Thoracic aorta (tissue), 2 donors: ENCODE data around the gene TNRC6A. TPM values are rescaled to one million over a fixed set of nuclear protein-coding genes. Genes with fewer than 3 reads are reported as not detected.
A peak's percentile ranks its signal among the peaks of the same experiment; 100 is the strongest.

Experiments used
- ATAC-seq: fragments of 150-250 bp; one replicate; pipeline ENCODE4 v1.8.0; 2017; ENCODE audit warnings: low read depth; ENCODE audit not compliant: insufficient number of reproducible peaks, low FRiP score
- DNase-seq: peaks from one replicate; pipeline ENCODE4 v3.0.0-alpha.2; 2020; ENCODE audit warnings: low spot score
- H3K27ac ChIP-seq, 2 donors: fragments of 200-600 bp; sonication (generic); 1 replicate in 1 of 2; 2 replicates in 1 of 2; pipeline ENCODE4 v1.5.1; 2016; ENCODE audit warnings: mild to moderate bottlenecking in 2 of 2, moderate library complexity in 2 of 2
- H3K27me3 ChIP-seq: fragments of 200-600 bp; sonication (generic); replicated peaks from 2 replicates; pipeline ENCODE4 v1.6.0; 2016; ENCODE audit warnings: mild to moderate bottlenecking; ENCODE audit not compliant: insufficient read depth
- H3K36me3 ChIP-seq: fragments of 200-600 bp; sonication (generic); one replicate; pipeline ENCODE4 v1.5.1; 2016
- H3K4me1 ChIP-seq, 2 donors: fragments of 200-600 bp; sonication (generic); 1 replicate in 1 of 2; 2 replicates in 1 of 2; pipeline versions ENCODE4 v1.5.1 to v1.6.0; 2016; ENCODE audit warnings: low read depth in 2 of 2, mild to moderate bottlenecking in 1 of 2; ENCODE audit not compliant: control insufficient read depth in 1 of 2
- H3K4me3 ChIP-seq: fragments of 200-600 bp; sonication (generic); 2 replicates; pipeline ENCODE4 v1.5.1; 2016; ENCODE audit warnings: mild to moderate bottlenecking
- H3K9me3 ChIP-seq: fragments of 200-600 bp; sonication (generic); 2 replicates; pipeline ENCODE4 v1.5.1; 2016
- total RNA-seq, 2 donors: library from RNA; depleted of rRNA; stranded (reverse); fragments of >200 nt; gene quantifications; one replicate each; pipeline versions ENCODE4 v1.1.0 to v1.2.3, GENCODE V29; 2016
- TF ChIP-seq, protein P1 (sequence below): fragments of 200-600 bp; sonication (generic); IDR thresholded peaks from one replicate; pipeline ENCODE4 v1.5.1; 2019; ENCODE audit warnings: antibody characterized with exemption

The TNRC6A gene
- total RNA-seq, 2 donors from 2014 or later: 45.6 to 85.4 TPM

DNA sequence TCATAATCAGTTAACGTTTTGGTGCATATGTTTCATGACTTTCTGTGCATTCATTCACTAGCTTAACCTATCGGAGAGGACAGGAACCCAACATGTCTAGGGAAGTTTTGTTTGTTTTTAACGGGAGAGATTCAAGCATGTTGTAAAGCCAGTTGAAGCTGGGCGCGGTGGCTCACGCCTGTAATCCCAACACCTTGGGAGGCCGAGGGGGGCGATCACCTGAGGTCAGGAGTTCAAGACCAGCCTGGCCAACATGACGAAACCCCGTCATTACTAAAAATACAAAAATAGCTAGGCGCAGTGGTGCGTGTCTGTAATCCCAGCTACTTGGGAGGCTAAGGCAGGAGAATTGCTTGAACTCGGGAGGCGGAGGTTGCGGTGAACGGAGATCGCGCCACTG is 1.4 kb upstream of the TNRC6A start:
- Histone ChIP-seq H3K36me3 (no peaks in the 10 kb centered on the region), H3K9me3 (no peaks in the 10 kb centered on the region), H3K4me1 (peaks cover 24 to 52% of the 10 kb centered on the region in 2 donors), H3K27me3 (no peaks in the 10 kb centered on the region), H3K4me3 (no peak overlapping the region), H3K27ac (no peak overlapping the region)
- DNase-seq: no peak
- TF ChIP-seq, protein P1, sequence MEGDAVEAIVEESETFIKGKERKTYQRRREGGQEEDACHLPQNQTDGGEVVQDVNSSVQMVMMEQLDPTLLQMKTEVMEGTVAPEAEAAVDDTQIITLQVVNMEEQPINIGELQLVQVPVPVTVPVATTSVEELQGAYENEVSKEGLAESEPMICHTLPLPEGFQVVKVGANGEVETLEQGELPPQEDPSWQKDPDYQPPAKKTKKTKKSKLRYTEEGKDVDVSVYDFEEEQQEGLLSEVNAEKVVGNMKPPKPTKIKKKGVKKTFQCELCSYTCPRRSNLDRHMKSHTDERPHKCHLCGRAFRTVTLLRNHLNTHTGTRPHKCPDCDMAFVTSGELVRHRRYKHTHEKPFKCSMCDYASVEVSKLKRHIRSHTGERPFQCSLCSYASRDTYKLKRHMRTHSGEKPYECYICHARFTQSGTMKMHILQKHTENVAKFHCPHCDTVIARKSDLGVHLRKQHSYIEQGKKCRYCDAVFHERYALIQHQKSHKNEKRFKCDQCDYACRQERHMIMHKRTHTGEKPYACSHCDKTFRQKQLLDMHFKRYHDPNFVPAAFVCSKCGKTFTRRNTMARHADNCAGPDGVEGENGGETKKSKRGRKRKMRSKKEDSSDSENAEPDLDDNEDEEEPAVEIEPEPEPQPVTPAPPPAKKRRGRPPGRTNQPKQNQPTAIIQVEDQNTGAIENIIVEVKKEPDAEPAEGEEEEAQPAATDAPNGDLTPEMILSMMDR: no peak
- ATAC-seq: no peak

DNA sequence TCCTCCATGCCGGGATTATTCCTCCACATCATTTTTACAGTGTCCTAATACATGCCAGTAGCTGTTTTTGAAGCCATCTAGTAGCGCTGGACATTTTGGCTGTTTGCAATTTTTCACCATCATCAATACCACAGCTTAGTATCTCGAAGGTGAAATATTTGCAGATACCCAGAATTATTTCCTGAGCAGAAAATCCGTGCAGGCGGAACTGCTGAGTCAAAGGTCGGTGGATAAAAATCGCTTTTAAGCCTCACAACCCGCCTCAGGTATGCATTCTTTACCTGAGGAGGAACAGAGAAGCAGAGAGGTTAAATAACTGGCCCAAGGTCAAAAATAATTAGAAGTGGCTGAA is 584 bp upstream of the TNRC6A start:
- DNase-seq (no peak), ATAC-seq (no peak)
- peak overlapping the region; percentile 90 for H3K4me3 ChIP-seq
- H3K27ac ChIP-seq: peak overlapping the region; percentile 93 to 96
- TF ChIP-seq, protein P1: no peak
- H3K9me3 ChIP-seq: no peaks in the 10 kb centered on the region
- H3K27me3 ChIP-seq: no peaks in the 10 kb centered on the region
- peaks cover 26 to 55% of the 10 kb centered on the region in 2 donors for H3K4me1 ChIP-seq
- no peaks in the 10 kb centered on the region for H3K36me3 ChIP-seq

DNA sequence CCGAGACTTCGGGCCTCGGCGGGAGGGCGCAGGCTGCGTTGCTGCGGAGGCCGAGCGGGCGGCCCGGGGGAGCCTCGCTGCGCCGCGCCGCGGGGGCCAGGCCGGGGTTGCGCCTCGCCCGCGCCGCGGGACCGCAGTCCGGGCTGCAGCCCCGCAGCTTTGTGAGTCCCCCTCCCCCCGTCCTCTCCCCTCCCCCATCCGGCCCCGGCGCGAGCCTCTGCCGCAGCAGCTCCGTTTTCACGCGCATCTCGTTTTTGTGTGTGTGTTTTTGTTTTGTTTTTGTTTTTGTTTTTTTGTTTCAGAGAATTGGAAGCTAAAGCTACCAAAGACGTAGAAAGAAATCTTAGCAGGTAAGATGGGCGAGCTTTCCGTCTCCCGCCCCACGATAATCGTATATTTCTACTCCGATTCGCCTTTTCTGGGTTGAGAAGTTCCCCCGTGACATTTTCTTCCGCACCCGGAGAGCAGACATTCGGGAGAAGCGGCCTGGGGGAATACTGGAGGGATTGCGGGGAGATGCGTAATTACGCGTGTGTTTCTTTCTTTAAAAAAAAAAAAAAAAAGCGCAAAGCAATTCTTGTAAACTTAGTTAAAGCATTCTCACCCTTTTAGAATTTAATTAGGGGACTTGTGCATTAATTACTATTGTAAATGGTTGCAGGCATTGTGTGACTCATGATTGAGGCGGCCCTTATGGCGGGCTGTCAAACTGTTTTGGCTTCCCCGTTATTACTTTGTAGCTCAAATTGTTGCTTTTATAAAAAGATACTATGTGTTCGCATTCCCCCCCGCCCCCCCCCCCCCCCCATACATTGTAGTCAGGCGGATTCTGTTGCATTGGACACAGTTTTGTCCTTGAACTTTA is 732 bp downstream of the TNRC6A start:
- Histone ChIP-seq H3K27ac (peak overlapping the region; percentile 93 to 96), H3K36me3 (no peaks in the 10 kb centered on the region), H3K4me3 (peak overlapping the region; percentile 90), H3K27me3 (no peaks in the 10 kb centered on the region), H3K4me1 (peaks cover 35 to 67% of the 10 kb centered on the region in 2 donors), H3K9me3 (no peaks in the 10 kb centered on the region)
- ATAC-seq: peak; percentile 23
- no peak for DNase-seq
- TF ChIP-seq, protein P1: no peak

DNA sequence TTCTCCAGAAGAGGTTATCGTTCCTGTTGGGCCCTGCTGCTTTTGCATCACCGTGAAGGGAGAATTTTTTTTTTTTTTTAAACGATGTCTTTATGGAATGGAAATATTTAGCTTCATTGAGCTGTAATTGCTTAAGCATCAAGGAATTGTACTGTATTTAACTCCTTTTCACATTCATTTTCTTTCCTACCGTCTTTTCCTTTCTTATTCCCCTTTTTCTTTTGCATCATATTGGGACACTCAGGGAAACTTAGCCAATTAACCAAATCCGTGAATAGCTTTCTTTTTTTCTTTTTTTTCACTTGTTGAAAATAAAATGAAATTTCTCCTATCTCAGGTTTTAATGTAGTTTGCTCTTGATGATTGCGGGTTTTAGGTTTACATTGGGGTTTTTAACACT is 1.5 kb downstream of the TNRC6A start:
- Histone ChIP-seq H3K4me3 (peak overlapping the region; percentile 90), H3K27ac (peak overlapping the region; percentile 10 to 96), H3K9me3 (no peaks in the 10 kb centered on the region), H3K36me3 (no peaks in the 10 kb centered on the region), H3K4me1 (peaks cover 42 to 72% of the 10 kb centered on the region in 2 donors), H3K27me3 (no peaks in the 10 kb centered on the region)
- TF ChIP-seq, protein P1: no peak
- DNase-seq: no peak
- no peak for ATAC-seq

DNA sequence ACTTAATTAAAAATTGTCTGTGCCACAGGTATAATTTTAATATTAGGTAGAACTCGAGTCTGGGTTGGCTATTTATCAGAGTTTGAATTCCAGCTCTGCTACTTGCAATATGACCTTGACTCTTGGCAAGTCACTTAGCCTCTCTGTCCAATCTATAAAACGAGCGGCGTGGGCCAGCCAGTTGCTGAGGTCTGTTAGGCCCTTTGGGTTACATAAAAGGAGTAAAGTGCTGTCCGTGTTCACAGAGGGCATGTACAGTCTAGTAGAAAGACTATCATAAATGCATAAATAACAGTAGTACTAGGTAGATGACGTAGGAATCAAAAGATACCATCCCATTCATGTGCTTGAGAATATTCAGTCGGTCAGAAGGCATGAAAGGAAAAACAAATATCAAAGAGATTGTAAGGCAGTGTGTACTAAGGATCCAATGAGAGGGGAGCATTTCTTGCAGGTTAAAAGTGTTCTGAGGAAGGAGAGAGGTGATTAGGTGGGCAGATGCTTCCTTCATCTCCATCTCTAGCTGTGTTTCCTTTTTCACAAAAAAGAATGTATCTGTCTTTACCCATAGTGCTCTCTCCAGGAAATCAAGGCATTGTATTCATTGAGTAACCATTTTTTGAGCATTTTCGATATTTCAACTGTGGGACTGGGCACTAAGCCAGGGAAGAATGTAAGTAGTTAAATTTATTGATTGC is 2.4 kb downstream of the TNRC6A start:
- Histone ChIP-seq H3K36me3 (no peaks in the 10 kb centered on the region), H3K9me3 (no peaks in the 10 kb centered on the region), H3K4me3 (peak overlapping the region; percentile 90), H3K27me3 (no peaks in the 10 kb centered on the region), H3K4me1 (peaks cover 46 to 72% of the 10 kb centered on the region in 2 donors), H3K27ac (peak overlapping the region; percentile 10 to 96)
- ATAC-seq: no peak
- DNase-seq: no peak
- TF ChIP-seq, protein P1: no peak
